GM18517 (cell line): ENCODE measurements around the gene NPTXR.

Experiments used
- ATAC-seq: cut with Tn5 transposase; IDR thresholded peaks from one replicate; pipeline ENCODE4 v1.9.1; 2021; ENCODE audit warnings: mild to moderate bottlenecking, moderate library complexity; ENCODE audit not compliant: unreplicated experiment

Gene NPTXR

GRCh38 chr22:38774496-38775166 is 69.2 kb downstream of the NPTXR start:
- ATAC-seq, result no peak

DNA sequence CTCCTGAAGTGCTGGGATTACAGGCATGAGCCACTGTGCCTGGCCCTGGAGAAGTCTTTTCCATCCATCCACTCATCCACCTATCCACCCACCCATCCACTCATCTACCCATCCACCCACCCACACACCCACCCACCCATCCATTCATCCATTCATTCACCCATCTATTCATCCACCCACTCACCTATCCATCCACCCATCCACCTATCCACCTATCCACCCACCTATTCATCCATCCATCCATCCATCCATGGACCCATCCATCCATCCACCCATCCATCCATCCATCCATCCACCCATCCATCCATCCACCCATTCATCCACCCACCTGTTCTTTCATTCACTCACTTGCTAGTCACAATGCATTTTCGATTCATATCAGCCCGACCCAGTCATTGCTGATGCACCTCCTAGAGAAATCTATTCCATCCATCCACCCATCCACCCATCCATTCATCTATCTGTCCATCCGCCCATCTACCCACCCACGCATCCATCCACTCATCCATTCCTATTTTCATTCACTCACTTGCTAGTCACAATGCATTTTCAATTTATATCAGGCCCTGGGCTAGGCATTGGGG is 70.4 kb downstream of the NPTXR start:
- ATAC-seq, result no peak

DNA sequence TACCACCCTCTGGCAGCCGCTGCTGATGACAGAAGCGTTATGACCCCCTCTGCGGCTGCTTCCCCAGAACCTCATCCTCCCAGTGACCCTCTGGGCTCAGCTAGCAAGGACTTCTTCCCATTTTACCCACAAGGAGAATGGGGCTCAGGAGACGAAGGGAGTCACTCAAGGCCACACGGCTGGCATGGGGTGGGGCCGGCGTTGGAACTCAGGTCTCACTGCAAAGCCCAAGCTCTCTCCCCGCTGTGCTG is 71.3 kb downstream of the NPTXR start:
- ATAC-seq, result no peak

DNA sequence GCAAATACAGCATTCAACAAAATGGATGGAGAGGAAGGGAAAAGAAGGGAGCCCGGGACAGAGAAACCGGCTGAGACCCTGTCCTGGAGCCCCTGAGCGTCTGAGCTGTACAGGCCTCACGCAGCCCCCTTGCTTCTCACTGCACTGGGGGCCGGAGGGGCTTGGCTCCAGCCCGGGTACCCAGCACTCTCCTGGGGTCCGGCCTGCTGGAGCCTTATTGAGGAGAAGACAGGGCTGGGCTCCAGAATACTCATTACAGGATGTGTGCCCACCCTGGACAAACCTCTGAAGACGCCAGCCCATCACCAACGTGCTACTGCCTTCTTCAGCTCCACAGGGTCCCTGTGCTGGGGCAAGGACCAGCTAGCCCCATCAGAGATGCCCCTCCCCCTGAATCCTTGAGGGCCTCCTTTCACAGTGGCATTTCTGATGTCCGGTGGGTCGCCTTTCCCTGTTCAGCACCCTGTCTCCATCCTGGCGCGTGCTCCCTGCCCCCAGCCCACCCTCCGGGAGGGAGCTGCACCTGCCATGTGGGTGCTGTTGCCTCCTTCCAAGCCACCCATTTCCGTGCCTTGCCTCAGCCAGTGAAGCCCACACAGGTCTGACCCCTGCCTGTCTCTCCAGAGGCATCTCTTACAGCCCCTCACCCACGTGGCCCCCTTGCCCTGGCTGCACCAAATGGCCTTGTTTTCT is 73.4 kb downstream of the NPTXR start:
- ATAC-seq, result no peak
